Gastrocnemius medialis (tissue), 4 donors: ENCODE results near the gene GABRD.

Experiments used
- POLR2A ChIP-seq, 2 donors: fragments of 450-650 bp; IDR thresholded peaks; one replicate each; pipeline ENCODE4 v1.6.1; 2017; ENCODE audit warnings: antibody characterized with exemption in 2 of 2, mild to moderate bottlenecking in 2 of 2, moderate library complexity in 2 of 2
- TF ChIP-seq, protein P1 (sequence below), 5 experiments: fragments of 450-650 bp in 3 of 5; fragments of 200-600 bp in 2 of 5; sonication (generic) in 2 of 5; IDR thresholded peaks in 4 of 5; conservative IDR thresholded peaks in 1 of 5; 1 replicate in 4 of 5; 2 replicates in 1 of 5; pipeline ENCODE4 v1.5.1; 2016 to 2019; ENCODE audit warnings: antibody characterized with exemption in 5 of 5, mild to moderate bottlenecking in 3 of 5, moderate library complexity in 3 of 5

- TF ChIP-seq, protein P1, sequence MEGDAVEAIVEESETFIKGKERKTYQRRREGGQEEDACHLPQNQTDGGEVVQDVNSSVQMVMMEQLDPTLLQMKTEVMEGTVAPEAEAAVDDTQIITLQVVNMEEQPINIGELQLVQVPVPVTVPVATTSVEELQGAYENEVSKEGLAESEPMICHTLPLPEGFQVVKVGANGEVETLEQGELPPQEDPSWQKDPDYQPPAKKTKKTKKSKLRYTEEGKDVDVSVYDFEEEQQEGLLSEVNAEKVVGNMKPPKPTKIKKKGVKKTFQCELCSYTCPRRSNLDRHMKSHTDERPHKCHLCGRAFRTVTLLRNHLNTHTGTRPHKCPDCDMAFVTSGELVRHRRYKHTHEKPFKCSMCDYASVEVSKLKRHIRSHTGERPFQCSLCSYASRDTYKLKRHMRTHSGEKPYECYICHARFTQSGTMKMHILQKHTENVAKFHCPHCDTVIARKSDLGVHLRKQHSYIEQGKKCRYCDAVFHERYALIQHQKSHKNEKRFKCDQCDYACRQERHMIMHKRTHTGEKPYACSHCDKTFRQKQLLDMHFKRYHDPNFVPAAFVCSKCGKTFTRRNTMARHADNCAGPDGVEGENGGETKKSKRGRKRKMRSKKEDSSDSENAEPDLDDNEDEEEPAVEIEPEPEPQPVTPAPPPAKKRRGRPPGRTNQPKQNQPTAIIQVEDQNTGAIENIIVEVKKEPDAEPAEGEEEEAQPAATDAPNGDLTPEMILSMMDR (IDR thresholded peaks at IDR 0.05 in 4 of 5, conservative IDR thresholded peaks at IDR 0.05 in 1 of 5), result no peak
- TF ChIP-seq POLR2A (IDR thresholded peaks at IDR 0.05), result no peak
Measured at GRCh38 chr1:1972976-1973715, 46.0 kb upstream of the GABRD start.
